GM12878 (cell line): Measurements from ENCODE around the gene RPS6KA2. TPM values are rescaled to one million over a fixed set of nuclear protein-coding genes. Genes with fewer than 3 reads are reported as not detected.

Experiments used
- ATAC-seq: fragments of 200-7000 bp; cut with Tn5 transposase; 3 replicates; pipeline ENCODE4 v1.9.1; 2020; ENCODE audit warnings: mild to moderate bottlenecking, moderate library complexity
- BruUV-seq: library from RNA; stranded (reverse); fragments of 400-500 nt; replicated peaks from 2 replicates; lab custom pipeline; 2021; lab: Mats Ljungman, UMichigan
- CTCF ChIA-PET: fragments of 300-600 bp; sonication (Branson Sonifier 250); formaldehyde crosslinking; extraction: SDS; loops from one replicate; lab custom pipeline; 2021; ENCODE audit warnings: inconsistent platforms; lab: Yijun Ruan, JAX
- POLR2A ChIA-PET: fragments of 350-600 bp; formaldehyde crosslinking; extraction: SDS; loops from one replicate; lab custom pipeline; 2021; ENCODE audit warnings: inconsistent platforms; lab: Charles Lee
- RAD21 ChIA-PET: fragments of 300-600 bp; sonication (Branson Sonifier 250); formaldehyde crosslinking; loops from one replicate; lab custom pipeline; 2023; ENCODE audit warnings: antibody characterized with exemption; ENCODE audit not compliant: unreplicated experiment; lab: Charles Lee
- SMC1A ChIA-PET: fragments of 300-600 bp; sonication (Branson Sonifier 250); formaldehyde crosslinking; loops from one replicate; lab custom pipeline; 2023; ENCODE audit not compliant: unreplicated experiment, uncharacterized antibody; lab: Charles Lee
- DNase-seq: peaks from one replicate; pipeline ENCODE4 v3.0.0-alpha.2; 2011; ENCODE audit warnings: low read depth, low spot score
- FAIRE-seq: peaks from 3 replicates; lab custom pipeline; 2011; peaks lifted over from hg19 to GRCh38; lab: Jason Lieb, UNC
- H2AFZ ChIP-seq: 2 replicates; pipeline ENCODE4 v1.6.0; 2011; ENCODE audit warnings: low read depth, low read length, control low read depth; ENCODE audit not compliant: control insufficient read depth
- H3K27ac ChIP-seq: 2 replicates; pipeline ENCODE4 v1.5.1; 2011; ENCODE audit warnings: control low read depth; ENCODE audit not compliant: control insufficient read depth, insufficient read depth
- H3K27me3 ChIP-seq, 2 experiments: replicated peaks in 1 of 2; 2 replicates each; pipeline versions ENCODE4 v1.6.0 to v1.6.1; 2011; ENCODE audit warnings: low read length in 1 of 2; ENCODE audit not compliant: control insufficient read depth in 2 of 2, insufficient read depth in 2 of 2
- H3K36me3 ChIP-seq, 2 experiments: 2 replicates each; pipeline ENCODE4 v1.5.1; 2011; ENCODE audit warnings: low read length in 1 of 2; ENCODE audit not compliant: control insufficient read depth in 2 of 2, insufficient read depth in 2 of 2
- H3K4me1 ChIP-seq: 2 replicates; pipeline ENCODE4 v1.6.1; 2011; ENCODE audit warnings: mild to moderate bottlenecking, low read length, moderate library complexity, mixed read lengths; ENCODE audit not compliant: control insufficient read depth, insufficient read depth
- H3K4me2 ChIP-seq: 2 replicates; pipeline ENCODE4 v1.6.0; 2011; ENCODE audit warnings: control low read depth; ENCODE audit not compliant: control insufficient read depth, insufficient read depth
- H3K4me3 ChIP-seq: fragments of 200-600 bp; sonication (generic); 2 replicates; pipeline ENCODE4 v1.5.1; 2016
- H3K79me2 ChIP-seq: 2 replicates; pipeline ENCODE4 v1.6.0; 2011; ENCODE audit warnings: low read length; ENCODE audit not compliant: control insufficient read depth, insufficient read depth
- H3K9ac ChIP-seq: 2 replicates; pipeline ENCODE4 v1.8.0; 2011; ENCODE audit warnings: low read length, control low read depth, mixed read lengths; ENCODE audit not compliant: control insufficient read depth, insufficient read depth
- H3K9me3 ChIP-seq: replicated peaks from 3 replicates; pipeline ENCODE4 v1.5.1; 2011; ENCODE audit warnings: mild to moderate bottlenecking, low read length; ENCODE audit not compliant: control insufficient read depth, insufficient read depth
- H4K20me1 ChIP-seq: 2 replicates; pipeline ENCODE4 v1.6.0; 2011; ENCODE audit not compliant: control insufficient read depth, insufficient read depth
- BCL11A ChIP-seq: IDR thresholded peaks from 2 replicates; pipeline ENCODE4 v1.6.1; 2011; ENCODE audit warnings: low read depth, low read length
- BHLHE40 ChIP-seq, 2 experiments: fragments of 450-650 bp in 1 of 2; IDR thresholded peaks; 2 replicates each; pipeline ENCODE4 v1.6.1; 2011 to 2017; ENCODE audit warnings: low read depth in 2 of 2, borderline replicate concordance in 1 of 2, improper control_type of control experiment in 1 of 2, low read length in 1 of 2, mild to moderate bottlenecking in 1 of 2
- CBX5 ChIP-seq: sonication (generic); IDR thresholded peaks from 2 replicates; pipeline ENCODE4 v1.6.1; 2016; ENCODE audit warnings: low read depth, moderate library complexity, mild to moderate bottlenecking, inconsistent platforms
- DPF2 ChIP-seq: fragments of 450-650 bp; IDR thresholded peaks from 2 replicates; pipeline ENCODE4 v1.6.1; 2017; ENCODE audit warnings: mild to moderate bottlenecking
- EED ChIP-seq: sonication (generic); IDR thresholded peaks from 2 replicates; pipeline ENCODE4 v1.6.1; 2016; ENCODE audit warnings: antibody characterized with exemption, low read depth
- GABPA ChIP-seq: IDR thresholded peaks from 2 replicates; pipeline ENCODE4 v1.6.1; 2014; ENCODE audit warnings: antibody characterized with exemption, low read depth, mild to moderate bottlenecking, inconsistent platforms
- HCFC1 ChIP-seq: fragments of 150-350 bp; IDR thresholded peaks from 2 replicates; pipeline ENCODE4 v1.6.1; 2014; ENCODE audit warnings: low read length
- IRF4 ChIP-seq: IDR thresholded peaks from 2 replicates; pipeline ENCODE4 v1.6.1; 2011; ENCODE audit warnings: low read depth, low read length
- JUNB ChIP-seq: IDR thresholded peaks from 2 replicates; pipeline ENCODE4 v1.6.1; 2016; ENCODE audit warnings: antibody characterized with exemption, mild to moderate bottlenecking
- MEF2A ChIP-seq: IDR thresholded peaks from 2 replicates; pipeline ENCODE4 v1.6.1; 2011; ENCODE audit warnings: low read depth, mild to moderate bottlenecking, low read length, moderate library complexity; ENCODE audit not compliant: insufficient read depth
- SKIL ChIP-seq: fragments of 450-650 bp; IDR thresholded peaks from 2 replicates; pipeline ENCODE4 v1.6.1; 2017; ENCODE audit warnings: mild to moderate bottlenecking, low read depth, inconsistent platforms; ENCODE audit not compliant: poor library complexity, severe bottlenecking
- TCF12 ChIP-seq: IDR thresholded peaks from 2 replicates; pipeline ENCODE4 v1.6.1; 2011; ENCODE audit warnings: low read depth, mild to moderate bottlenecking, low read length
- TCF3 ChIP-seq: IDR thresholded peaks from 2 replicates; pipeline ENCODE4 v1.6.1; 2012; ENCODE audit warnings: low read depth, mild to moderate bottlenecking, low read length, borderline replicate concordance; ENCODE audit not compliant: insufficient read depth
- WGBS: methylation state at CpG from one replicate; pipeline ENCODE4 v1.1.6; 2016; ENCODE audit warnings: low lambda C conversion rate; ENCODE audit not compliant: insufficient replicate concordance, insufficient coverage; ENCODE audit errors: missing lambda C conversion rate; 5-methylcytosine and 5-hydroxymethylcytosine counted together
- in situ Hi-C: fragments of 300-500 bp; cut with MboI; formaldehyde crosslinking; loops from 9 replicates; pipeline ENCODE4 v1.14.3; 2018; ENCODE audit warnings: mixed read lengths
- intact Hi-C: fragments of 100-400 bp; cut with micrococcal nuclease; formaldehyde crosslinking; loops from one replicate; pipeline ENCODE4 v1.14.2; 2022; ENCODE audit not compliant: unreplicated experiment
- polyA plus RNA-seq, 11 experiments: library from polyadenylated mRNA; depleted of rRNA in 4 of 11; unstranded in 6 of 11; stranded (reverse) in 5 of 11; fragments of >200 nt; fragmentation: Nextera tagmentation in 4 of 11; fragmentation: Illumina TruSeq in 1 of 11; extraction: Ambion mirVana in 4 of 11; extraction: Trizol in 1 of 11; gene quantifications; 1 replicate in 1 of 11; 2 replicates in 10 of 11; pipeline versions ENCODE4 v1.2.1 to v1.2.3, GENCODE V29; 2011 to 2016; ENCODE audit warnings: inconsistent platforms in 2 of 11, missing spikeins in 2 of 11, low read depth in 1 of 11
- total RNA-seq, 4 experiments: library from RNA; depleted of rRNA in 3 of 4; stranded (reverse); fragments of >200 nt in 3 of 4; fragmentation: Illumina TruSeq in 1 of 4; extraction: Trizol in 1 of 4; gene quantifications; 2 replicates each; pipeline versions ENCODE4 v1.2.1 to v1.2.3, GENCODE V29; 2013 to 2021

The RPS6KA2 gene
- total and polyA plus RNA-seq, 10 of the 15 experiments (the other 5 are each of a cell fraction or from before 2014, with no cell fraction given), result 0.02 to 1.0 (median 0.22) TPM; not detected in 1

DNA sequence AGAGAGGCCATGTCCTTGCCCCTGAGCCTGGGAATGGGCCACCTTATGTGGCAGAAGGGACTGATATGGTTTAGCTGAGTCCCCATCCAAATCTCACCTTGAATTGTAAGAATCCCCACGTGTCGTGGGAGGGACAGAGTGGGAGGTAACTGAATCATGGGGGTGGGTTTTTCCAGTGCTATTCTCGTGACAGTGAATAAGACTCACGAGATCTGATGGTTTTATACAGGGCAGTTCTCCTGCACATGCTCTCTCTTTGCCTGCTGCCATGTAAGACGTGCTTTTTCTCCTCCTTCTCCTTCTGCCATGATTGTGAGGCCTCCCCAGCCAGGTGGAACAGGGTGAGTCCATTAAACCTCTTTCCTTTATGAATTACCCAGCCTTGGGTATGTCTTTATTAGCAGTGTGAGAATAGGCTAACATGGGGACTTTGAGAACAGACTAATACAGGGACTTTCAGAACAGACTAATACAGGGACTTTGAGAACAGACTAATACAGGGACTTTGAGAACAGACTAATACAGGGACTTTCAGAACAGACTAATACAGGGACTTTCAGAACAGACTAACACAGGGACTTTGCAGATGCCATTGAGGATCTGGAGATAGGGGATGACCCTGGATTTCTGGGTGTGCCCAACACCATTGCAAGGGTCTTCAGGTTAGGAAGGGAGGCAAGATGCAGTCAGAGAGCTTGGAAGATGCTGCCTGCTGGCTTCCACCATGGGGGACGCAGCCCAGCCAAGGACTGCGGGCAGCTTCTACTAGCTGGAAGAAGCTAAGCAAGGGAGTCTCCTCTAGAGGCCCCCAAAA lies 127.5 kb downstream of the RPS6KA2 start:
- RAD21 ChIA-PET, result no interaction called here
- Histone ChIP-seq H3K4me2 (no peak overlapping the region; the same call in 1 of the 2 replicates), H3K27ac (peak overlapping the region; percentile 80), H3K9me3 (peaks cover 21% of the 10 kb centered on the region), H3K4me1 (peaks cover 17% of the 10 kb centered on the region), H4K20me1 (no peaks in the 10 kb centered on the region), H3K9ac (peak overlapping the region; percentile 15; the same call in 1 of the 2 replicates), H3K4me3 (no peak overlapping the region), H3K79me2 (no peaks in the 10 kb centered on the region), H3K36me3 (no peaks in the 10 kb centered on the region), H2AFZ (no peak overlapping the region; the same call in 1 of the 2 replicates), H3K27me3 (no peaks in the 10 kb centered on the region)
- SMC1A ChIA-PET, result no interaction called here
- FAIRE-seq, result peak; percentile 81
- DNase-seq, result peak; percentile 34
- POLR2A ChIA-PET, result no interaction called here
- TF ChIP-seq HCFC1, result no peak
- TF ChIP-seq SKIL, result peak; percentile 27
- peak; percentile 51; the same call in 1 of the 2 replicates for TF ChIP-seq EED
- 0 out of 2 replicates have a peak, but pooled peaks have one; percentile 34 for TF ChIP-seq MEF2A
- TF ChIP-seq TCF12, result 0 out of 2 replicates have a peak, but pooled peaks have one; percentile 16
- TF ChIP-seq JUNB, result peak; percentile 51
- TF ChIP-seq BHLHE40 (IDR thresholded peaks at IDR 0.05; ENCODE audit: borderline replicate concordance in 1 of 2, low read depth in 2 of 2, low read length in 1 of 2), result peak in 1 of 2 experiments; percentile 23; a peak in 1 of 4 replicates
- 0 out of 2 replicates have a peak, but pooled peaks have one; percentile 9 for TF ChIP-seq IRF4
- 0 out of 2 replicates have a peak, but pooled peaks have one; percentile 5 for TF ChIP-seq BCL11A
- no peak for TF ChIP-seq GABPA
- TF ChIP-seq TCF3, result 0 out of 2 replicates have a peak, but pooled peaks have one; percentile 30
- TF ChIP-seq DPF2, result no peak
- TF ChIP-seq CBX5, result peak; percentile 99
- ATAC-seq, result peak; percentile 73
- intact Hi-C loops (no loop called here), in situ Hi-C loops (no loop called here)
- WGBS, result 32% methylated on average over 7 of the region's 7 CpGs
- no TSS peak for BruUV-seq
- CTCF ChIA-PET, result no interaction called here
